GM19455 (cell line): ENCODE measurements around the gene NAT9.

Source experiments
- ATAC-seq: cut with Tn5 transposase; IDR thresholded peaks from one replicate; pipeline ENCODE4 v1.9.1; 2021; ENCODE audit not compliant: unreplicated experiment

NAT9 gene

DNA sequence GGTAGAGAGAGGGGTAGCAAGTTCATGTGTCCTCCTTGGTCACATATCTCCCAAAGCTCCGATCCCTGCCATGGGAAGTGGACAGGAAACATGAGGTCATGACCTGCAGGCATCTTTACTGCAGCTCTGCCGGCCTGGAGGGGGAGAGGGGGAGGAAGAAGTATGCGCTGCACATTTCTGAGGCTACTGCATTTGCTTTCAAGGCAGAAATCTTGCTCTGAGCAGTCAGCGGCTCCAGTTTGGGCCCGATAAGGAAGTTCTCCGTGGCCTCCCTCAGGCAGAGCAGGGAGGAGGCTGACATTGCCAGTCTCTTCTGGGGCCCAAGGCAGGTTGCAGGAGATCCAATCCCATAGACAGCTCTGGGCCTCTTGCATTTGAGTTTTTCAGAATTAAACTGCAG is 29.2 kb downstream of the NAT9 start:
- no peak for ATAC-seq

DNA sequence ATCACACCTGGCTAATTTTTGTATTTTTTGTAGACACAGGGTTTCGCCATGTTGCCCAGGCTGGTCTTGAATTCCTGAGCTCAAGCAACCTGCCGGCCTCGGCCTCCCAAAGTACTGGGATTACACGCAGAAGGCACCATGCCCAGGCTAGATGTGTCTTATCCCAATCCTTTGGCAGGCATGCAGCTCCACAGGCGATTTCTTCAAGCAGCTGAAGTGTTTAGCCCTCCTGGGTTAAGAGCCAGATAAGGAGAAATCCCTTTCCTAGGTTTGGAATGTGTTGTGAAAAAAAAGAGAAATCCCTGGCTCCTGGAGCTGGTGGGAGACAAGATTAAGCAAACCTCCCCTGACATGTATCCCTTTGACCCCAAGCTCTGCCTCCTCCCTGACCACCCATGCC is 29.8 kb downstream of the NAT9 start:
- no peak for ATAC-seq

DNA sequence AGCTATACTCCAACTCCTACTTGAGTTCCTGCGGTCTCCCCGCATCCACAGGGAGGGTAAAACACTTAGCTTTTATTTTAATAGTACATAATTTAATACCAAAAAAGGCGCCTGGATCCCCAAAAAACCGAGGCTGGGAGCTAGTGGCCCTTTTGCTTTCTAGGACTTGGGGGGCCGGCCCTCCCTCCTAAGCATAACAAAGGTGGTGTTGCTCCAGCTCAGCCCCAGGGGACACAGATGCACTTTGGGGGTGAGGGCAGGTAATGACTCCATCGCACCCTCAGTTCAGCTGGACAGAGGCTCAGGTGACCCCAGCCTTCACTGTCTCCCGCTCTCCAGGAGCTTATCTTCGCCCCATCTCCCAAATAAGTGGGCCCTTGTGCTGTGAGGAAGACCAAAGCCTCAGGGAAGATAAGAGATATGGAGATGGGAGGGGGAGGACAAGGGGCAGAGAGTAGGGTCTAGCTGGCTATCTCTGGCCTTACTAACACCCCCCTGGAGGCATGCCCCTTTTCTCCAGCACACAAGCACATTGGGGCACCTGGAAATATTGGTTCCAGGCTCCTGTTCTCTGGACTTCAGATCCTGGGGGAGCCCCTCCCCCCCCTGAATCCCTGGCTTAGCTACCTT is 30.5 kb downstream of the NAT9 start:
- ATAC-seq = no peak

DNA sequence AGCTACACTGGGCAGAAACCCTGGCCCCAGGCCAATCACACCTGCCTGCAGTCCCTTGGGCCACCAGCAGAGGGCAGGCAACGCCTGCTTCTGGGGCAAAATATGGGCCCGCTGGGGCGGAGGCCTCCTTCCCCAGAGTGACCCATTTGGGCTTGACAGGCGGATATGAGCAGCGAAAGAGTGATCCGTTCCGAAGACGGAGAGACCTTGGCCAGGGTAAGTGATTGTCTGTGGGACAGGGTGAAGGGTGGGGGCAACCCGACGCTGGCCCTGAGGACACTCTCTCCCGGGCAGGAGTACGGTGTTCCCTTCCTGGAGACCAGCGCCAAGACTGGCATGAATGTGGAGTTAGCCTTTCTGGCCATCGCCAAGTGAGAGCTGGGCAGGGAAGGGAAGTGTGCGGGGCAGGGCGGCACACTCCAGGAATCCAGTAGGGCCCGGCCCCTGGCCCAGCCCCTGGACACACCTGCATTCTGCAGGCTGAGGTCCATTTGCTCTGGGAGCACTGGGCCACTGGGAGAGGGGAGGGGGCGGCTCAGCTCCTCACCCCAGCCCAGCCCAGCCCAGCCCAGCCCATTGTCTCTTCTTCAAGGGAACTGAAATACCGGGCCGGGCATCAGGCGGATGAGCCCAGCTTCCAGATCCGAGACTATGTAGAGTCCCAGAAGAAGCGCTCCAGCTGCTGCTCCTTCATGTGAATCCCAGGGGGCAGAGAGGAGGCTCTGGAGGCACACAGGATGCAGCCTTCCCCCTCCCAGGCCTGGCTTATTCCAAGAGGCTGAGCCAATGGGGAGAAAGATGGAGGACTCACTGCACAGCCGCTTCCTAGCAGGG is 31.2 kb downstream of the NAT9 start:
- no peak for ATAC-seq

DNA sequence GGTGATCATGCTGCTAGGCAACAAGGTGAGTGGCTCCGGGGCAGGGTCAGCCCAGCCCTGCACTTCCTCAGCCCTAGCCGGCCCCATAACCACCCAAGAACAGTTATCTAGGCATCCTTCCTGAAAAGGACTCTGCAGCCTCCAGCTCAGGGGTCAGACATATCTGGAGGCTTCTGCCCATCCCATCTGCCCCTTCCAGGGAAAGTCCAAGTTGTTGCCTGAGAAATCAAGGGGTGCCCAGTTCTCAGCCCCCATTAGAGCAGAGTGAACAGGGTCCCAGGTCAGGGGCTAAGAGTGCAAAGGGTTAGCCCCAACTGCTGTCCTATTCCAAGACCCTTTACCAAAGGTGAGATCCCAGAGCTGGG is 31.8 kb downstream of the NAT9 start:
- ATAC-seq = no peak

DNA sequence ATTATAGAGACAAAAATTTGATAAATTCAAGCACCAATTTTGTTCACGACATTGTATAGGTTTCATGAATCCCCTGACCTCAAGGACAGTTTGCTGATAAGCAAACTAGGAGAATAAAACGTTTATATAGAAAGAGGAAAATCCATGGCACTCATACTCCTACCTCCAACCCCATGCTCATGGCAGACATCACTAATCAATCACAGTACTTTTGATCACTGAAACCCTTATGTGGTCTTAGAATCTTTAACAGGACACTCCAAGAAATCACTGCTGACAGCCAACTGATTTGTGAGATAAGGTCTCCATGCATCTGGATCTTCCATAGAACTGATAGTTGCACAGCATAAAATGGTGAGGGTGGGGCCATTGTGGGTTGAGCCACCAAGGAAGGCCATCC is 32.4 kb downstream of the NAT9 start:
- ATAC-seq = no peak

DNA sequence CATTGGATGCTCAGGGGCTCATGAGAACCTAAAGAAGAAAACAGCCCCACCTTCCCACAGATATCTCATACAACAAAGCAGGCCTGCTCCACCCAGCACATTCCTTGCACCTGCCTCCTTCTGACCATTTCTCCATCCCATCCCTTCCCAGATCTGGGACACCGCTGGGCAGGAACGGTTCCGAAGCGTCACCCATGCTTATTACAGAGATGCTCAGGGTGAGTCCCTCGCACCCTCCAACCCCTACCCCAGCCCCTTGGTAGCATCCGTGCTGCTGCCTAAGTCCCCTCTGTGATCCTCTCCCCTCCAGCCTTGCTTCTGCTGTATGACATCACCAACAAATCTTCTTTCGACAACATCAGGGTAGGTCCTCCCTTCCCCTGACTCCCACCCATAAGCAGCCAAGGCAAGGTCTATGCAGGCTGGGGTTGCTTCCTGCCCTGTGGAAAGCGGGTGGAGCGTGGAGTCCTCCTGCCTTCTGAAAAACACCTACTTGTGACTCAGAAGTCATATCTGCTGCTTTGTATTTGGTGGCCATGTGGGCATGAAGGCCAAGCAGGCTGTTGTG is 33.1 kb downstream of the NAT9 start:
- no peak for ATAC-seq

DNA sequence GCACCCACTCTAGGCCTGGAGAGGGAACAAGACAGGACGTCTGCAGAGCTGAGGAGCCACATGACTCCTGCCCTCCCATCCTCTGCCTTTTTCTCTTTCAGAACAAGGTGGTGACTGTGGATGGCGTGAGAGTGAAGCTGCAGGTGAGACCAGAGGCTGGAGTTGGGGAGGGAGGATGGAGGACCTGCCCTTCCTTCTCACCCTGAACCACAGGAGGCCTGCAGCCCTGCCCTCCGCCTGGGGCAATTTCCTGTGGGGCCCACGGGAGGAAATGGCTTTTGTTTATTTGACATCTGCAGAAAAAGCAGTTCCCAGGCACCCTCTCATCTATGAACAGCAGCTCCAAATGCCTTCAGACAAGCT is 34.0 kb downstream of the NAT9 start:
- ATAC-seq = no peak

DNA sequence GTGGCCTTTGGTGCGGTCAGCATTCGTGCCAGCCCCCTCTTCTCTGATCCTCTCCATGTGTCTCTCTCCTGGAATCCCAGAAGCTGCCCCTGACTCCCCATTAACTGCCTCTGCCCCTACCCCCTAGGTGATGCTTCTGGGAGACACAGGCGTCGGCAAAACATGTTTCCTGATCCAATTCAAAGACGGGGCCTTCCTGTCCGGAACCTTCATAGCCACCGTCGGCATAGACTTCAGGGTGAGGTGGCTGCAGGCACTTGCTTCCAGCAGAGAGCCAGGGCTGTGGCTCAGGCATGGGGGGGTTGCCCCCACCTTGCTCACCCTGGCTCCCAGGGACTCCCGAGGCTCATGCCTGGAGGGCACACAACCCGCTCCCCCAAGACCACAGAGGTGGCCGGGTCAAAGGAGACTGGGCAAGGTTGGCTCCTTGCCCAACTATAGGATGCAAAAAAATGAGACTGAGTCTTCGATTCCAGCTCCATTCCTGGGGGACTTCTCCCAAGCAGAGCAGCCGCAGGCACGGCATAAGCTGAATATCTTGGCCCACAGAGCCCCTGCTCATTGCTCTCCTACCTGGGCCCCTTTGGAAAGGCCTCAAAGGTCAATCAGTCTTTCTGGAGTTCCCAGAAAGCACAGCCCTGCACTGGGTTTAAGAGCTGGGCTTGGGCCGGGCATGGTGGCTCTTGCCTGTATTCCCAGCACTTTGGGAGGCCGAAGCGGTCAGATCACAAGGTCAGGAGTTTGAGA is 35.3 kb downstream of the NAT9 start:
- ATAC-seq = no peak

DNA sequence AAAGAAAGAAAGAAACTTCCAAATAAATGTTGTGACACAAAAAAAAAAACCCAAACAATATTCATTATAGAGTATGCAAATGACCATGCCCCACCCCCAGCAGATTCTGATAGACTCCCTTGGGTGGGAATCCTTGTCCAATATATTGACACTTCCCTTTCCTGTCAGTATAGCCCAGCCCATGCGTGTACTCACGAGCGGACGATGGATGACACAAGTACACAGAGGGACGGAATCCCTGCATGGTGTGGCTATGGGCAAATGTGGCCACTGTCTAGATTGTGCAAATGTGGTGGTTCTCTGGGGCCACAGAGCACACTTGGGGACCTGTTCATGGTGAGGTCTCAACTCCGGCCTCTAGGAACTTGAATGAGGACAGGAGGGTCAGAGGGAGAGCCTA is 36.0 kb downstream of the NAT9 start:
- no peak for ATAC-seq

DNA sequence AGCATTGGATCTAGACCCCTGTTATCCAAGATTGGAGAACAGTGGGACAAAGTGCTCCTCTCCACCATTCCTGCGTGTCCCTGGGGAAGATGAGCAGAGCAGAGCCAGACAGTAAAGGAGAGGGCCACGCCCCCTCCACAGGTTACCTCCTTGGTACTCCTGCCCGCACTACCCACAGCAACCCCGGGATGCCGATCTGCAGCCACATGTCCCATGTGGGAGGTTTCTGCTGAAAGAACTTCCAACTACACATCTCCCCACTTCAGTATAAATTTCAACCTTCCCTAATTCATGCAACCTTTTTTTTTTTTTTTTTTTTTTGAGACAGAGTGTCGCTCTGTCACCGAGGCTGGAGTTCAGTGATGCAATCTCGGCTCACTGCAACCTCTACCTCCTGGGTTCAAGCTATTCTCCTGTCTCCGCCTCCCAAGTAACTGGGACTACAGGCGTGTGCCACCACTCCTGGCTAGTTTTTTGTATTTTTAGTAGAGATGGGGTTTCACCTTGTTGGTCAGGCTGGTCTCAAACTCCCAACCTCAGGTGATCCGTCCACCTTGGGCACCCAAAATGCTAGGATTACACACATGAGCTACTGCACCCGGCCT is 36.8 kb downstream of the NAT9 start:
- no peak for ATAC-seq

DNA sequence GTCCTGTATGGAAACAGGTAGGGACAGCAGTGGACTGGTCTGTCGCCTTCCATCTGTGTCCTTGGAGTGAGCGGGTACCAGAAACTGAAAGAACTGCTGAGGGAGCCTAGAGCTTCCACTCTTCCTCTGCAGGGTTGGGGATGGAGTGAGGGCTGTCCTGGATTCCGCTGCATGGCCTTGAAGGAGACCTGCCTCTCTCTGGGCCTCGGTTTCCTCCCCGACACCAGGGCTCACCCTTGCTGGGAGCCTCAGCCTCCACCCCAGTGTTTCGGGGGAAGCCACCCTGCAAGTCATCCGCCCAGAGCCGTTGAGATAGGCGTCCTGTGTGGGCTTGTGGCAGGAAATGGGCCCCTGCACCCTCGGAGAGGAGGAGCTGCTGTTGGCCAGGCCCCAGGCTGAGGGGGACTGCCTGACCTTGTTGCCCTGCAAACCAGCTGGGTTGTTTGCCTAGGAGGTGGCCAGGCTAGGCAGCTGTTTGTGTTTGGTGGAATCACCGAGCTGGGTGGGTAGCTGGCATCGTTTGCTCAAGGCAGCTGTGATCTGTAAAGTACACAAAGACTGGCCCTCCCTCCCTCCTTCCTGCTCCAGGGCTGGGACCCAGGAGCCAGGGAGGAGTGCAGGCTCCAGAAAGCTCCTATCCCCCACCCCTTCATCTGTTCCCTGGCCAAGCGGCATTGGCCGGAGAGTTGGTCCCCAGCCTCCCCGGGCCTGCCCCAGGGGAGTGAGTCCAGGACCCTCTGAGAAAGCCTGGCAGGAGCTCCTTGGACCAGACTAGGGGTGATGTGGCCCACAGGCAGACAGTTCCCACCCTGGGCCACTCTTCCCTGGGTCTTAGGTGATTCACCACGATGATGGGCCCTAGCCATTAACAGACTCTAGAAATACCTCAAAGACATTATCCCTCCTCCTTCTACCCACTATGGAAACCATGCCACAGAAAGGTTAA is 37.8 kb downstream of the NAT9 start:
- no peak for ATAC-seq

DNA sequence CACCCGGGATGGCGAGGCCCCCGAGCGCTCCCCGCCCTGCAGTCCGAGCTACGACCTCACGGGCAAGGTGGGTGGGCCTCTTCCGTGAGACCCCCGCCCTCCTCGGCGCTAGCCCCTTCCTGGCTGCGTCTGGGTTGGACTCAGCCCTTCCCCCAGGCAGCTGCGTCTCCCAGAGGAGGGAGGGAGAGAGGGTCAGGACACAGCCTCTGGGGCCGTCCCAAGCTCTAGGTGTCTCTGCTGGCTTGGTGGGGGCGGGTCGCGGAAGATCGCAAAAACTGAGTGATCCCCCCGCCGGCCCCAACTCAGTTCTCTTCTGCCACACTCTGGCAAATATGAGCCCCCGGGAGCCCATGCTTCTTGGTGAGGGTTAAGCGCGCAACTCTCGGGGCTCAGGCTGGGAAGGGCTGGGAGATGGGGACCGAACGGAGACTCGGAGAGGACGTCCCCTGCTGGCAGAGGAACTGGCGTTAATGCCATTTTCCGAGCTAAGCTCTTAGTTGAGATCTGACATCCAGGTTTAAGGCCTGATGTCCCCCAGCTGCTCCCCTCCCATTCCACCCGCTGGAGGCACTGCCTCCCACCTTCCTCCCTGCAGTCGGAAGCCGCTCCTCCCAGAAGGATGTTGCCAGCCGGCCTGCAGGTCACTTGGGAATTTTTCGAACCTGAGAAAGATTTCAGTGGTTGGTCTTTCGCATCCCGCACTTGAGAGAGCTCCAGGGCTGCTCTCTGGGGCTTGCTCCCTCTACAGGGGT is 38.7 kb downstream of the NAT9 start:
- no peak for ATAC-seq

DNA sequence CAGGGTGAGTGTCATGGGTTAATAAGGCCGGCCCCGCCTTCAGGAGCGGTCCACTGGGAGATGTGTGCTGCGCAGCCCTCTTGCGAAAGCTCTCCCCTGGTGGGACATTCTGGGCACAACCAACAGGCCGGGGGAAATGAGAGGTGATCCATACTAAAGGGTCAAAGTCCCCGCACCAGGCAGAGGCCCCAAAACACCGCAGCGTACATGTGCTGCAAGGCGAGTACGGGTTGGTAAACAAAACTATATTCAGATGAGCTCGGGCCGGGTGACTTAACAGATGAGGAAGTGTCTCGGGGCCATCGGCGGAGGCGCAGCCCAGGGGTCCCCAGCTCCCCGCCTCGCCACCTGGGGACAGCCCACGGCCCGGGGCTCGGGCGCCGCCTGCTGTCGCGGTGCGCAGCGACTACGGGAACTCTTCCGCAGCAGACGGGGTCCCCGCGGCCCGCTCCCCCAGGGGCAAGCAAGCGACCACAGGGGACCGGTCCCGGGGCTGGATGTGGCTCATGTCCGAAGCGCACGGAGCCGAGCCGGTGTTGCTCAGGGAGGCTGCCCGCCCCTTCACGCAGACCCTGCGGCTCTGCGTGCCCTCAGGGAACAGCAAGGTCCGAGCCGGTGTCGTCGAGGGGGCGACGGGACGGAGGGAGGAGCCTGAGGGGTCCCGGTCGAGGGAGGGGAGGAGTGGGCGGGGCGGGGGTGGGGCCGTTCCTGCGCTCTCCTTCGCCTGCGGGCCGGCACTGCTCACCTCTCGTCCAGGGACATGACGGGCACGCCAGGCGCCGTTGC is 39.4 kb downstream of the NAT9 start, which contains the start of gene RAB37:
TSS of gene RAB37 (plus strand) at position 744 of the 786 bp plus-strand sequence. CDS start at position 761, 17 bp downstream.
- ATAC-seq = no peak

DNA sequence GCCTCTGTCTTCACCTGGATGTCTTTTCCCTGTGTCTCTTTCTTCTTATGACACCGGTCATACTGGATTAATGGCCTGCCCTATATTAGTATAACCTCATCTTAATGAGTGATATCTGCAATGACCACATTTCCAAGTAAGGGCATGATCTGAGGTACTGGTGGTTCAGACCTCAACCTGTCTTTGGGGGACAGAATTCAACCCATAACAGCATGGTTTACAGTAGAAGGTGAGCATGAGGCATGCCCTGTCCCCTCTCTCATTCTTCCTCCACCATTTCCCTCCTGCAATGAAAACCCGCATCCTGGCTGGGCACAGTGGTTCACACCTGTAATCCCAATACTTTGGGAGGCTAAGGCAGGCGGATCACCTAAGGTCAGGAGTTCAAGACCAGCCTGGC is 41.9 kb downstream of the NAT9 start:
- ATAC-seq = no peak

DNA sequence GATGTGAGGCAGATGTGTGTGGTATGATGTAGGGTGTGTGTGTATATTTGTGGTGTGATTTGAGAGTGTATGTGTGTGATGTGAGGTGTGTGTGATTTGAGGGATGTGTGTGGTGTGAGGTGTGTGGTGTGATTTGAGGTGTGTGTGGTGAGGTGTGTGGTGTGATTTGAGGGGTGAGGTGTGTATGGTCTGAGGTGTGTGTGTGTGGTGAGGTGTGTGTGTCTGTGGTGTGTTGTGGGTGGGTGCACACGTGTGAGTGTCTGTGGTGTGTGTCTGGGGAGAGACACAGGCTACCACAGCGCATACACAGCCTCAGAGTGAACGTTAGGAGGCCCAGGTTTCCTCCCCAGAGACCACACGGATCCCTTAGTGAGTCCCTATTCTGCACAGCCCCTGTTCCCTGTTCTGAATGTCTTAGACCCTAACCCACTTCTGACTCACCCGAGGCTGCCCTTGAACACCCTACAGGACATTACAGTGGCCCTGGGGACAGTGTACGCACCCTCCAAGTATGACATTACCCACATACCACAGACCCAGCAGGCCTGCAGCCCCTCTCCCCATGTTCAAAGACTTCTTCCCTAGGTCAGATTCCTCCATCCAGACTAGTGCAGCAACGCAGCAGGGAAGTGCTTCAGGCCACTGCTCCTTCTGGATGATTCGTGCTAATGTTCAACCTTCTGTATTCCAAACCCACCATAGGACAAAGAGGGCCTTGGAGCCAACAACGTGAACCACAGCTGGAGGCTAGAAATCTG is 42.6 kb downstream of the NAT9 start:
- ATAC-seq = no peak

DNA sequence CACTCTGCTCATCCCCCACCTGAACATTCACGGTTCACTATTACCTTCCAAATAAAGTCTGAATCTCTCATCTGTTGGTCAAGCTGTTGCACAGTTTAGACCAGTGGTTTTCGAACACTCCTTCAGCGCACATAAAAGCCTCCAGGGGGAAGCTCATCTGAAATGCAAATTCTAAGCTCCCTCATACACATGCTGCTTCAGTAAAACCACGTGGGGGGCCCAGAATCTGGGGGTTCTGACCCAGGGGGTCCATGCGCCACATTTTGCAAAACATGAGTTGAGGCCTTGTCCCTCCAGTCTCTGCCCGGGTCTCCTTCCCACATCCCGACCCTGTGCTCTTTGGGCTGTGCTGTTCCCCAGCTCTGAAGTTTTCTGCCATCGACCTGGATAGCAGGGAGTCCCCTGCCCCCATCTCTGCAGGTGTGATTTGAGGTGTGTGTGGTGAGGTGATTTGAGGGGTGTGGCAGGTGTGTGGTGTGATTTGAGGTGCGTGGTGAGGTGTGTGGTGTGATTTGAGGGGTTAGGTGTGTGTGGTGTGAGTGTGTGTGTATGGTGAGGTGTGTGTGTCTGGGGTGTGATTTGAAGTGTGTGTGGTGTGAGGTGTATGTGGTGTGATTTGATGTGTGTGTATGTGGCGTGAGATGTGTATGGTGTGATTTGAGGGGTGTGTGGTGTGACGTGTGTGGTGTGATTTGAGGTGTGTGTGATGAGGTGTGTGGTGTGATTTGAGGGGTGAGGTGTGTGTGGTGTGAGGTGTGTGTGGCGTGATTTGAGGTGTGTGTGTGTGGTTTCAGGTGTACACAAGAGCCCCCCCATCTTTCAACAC is 43.9 kb downstream of the NAT9 start:
- no peak for ATAC-seq
